GM18868 (cell line): ENCODE data around the gene DYTN.

Experiments used
- ATAC-seq: cut with Tn5 transposase; IDR thresholded peaks from one replicate; pipeline ENCODE4 v1.9.1; 2021; ENCODE audit warnings: mild to moderate bottlenecking, moderate library complexity; ENCODE audit not compliant: unreplicated experiment

The DYTN gene

DNA sequence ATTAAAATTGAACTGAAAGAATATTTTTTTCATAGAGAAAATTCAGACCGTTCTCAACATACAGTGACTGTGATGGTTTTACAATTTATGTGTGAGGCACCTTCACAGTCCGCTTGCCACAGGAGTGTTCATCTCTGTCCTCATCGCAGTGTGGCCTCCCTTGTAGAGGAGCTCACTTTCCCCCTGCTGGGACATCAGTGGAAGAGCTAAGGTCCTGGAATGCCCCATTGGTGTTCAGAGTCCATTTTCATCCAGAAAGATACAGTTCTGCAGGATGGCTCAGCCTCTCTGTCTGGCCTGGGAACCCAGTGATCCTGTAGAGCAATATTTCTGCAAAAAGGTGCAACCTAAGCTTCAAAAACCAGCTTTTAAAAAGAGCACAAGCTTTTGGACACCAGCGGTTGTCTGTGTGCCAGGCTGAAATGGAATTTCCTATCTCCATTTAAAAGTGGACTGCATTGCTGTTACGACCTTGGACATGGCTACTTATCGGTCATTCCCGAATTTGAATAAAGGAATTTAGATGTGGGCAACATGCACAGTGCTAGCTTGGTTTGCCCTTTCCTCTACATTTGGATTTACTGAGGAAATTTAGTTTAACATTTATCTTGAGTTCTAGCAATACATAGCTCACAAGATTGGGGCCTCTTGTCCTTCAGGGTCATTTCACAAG is 102.6 kb downstream of the DYTN start:
- no peak for ATAC-seq

DNA sequence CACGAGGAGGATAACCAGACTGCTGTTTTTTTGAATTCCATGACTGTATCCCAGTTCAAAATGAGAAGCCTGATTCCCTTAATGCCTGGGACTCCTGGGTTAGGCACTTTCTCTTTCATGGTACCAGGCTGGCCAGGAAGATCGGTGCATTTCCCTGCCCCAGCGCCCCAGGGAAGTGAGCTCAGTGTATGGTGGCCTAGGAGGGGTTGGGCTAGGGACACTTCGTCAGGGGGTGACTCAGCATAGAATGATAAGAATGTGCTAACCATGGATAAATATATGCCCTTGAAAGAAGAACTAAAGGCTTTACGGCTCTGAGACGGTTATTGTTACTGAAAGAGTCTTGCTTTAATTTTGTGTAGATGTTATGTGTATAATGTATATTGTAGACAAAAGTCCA is 103.4 kb downstream of the DYTN start:
- ATAC-seq = no peak

GRCh38 chr2:206611736-206612135 is 106.5 kb downstream of the DYTN start:
- ATAC-seq = no peak

GRCh38 chr2:206611191-206611590 is 107.0 kb downstream of the DYTN start:
- no peak for ATAC-seq

DNA sequence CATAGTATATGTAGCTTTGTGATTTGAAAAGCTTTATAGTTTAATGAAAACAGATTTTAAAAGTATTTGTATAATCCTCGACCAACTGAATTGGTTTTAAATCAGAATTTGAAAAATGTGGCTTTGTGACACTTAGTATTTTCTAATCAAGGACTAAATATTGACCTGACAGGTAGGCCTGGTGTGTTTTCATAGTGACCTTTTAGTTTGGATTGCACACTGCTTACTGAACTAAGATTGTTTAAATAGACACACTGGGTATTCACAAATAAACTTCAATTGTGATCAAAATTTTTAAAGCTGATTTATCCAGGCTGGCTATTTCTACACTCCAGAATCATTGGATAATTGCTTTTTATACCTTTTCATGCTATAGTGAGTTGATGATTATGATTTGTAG is 107.7 kb downstream of the DYTN start:
- no peak for ATAC-seq

- ATAC-seq = no peak
Observed at GRCh38 chr2:206603243-206603642, 115.0 kb downstream of the DYTN start.
